HG03457 (cell line): Measurements from ENCODE around the gene TLR8.

Experiments
- ATAC-seq: cut with Tn5 transposase; IDR thresholded peaks from one replicate; pipeline ENCODE4 v1.9.1; 2021; ENCODE audit warnings: moderate number of reproducible peaks; ENCODE audit not compliant: unreplicated experiment

Gene TLR8

GRCh38 chrX:12965131-12965940 lies 58.9 kb downstream of the TLR8 start:
- no peak for ATAC-seq

GRCh38 chrX:12966151-12966550 lies 59.7 kb downstream of the TLR8 start:
- no peak for ATAC-seq

- ATAC-seq = no peak
These were observed 61.5 kb downstream of the TLR8 start for GRCh38 chrX:12967711-12968465.

- no peak for ATAC-seq
These were observed 64.3 kb downstream of the TLR8 start for GRCh38 chrX:12970691-12971202.

- no peak for ATAC-seq
These were observed 65.0 kb downstream of the TLR8 start for GRCh38 chrX:12971282-12972003.

- no peak for ATAC-seq
These were observed 65.8 kb downstream of the TLR8 start for GRCh38 chrX:12972243-12972642.
